ENCODE measurements around the gene RAPGEF2.

DNA sequence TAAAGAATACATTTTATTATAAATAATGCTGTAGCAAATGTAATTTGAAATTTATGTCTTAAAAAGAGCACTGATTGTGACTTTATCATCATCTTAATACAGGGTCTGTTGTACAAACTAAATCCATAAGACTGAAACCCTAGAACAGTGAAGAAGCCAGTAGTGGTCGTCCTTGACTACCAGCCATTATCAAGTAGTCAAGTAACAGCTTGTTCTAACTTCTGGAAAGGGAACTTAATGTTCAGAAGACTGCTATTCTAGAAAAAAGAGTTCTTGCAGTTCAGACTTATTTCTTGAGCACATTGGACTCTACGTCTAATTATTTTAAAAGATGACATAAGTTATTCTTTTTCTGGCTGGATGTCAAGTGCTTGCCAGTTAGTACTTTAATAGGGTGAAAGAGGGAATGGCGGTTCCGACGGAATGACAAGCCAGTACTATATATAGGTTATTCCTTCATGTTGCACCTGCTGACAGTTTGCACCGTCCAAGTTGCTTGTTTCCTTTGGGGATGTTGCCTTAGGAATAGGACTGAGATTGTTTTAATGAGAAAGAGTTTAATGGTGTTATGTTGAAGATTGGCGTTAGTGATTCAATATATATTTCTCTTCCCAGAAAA lies 109.9 kb downstream of the RAPGEF2 start:
- TF ChIP-seq, protein P1, sequence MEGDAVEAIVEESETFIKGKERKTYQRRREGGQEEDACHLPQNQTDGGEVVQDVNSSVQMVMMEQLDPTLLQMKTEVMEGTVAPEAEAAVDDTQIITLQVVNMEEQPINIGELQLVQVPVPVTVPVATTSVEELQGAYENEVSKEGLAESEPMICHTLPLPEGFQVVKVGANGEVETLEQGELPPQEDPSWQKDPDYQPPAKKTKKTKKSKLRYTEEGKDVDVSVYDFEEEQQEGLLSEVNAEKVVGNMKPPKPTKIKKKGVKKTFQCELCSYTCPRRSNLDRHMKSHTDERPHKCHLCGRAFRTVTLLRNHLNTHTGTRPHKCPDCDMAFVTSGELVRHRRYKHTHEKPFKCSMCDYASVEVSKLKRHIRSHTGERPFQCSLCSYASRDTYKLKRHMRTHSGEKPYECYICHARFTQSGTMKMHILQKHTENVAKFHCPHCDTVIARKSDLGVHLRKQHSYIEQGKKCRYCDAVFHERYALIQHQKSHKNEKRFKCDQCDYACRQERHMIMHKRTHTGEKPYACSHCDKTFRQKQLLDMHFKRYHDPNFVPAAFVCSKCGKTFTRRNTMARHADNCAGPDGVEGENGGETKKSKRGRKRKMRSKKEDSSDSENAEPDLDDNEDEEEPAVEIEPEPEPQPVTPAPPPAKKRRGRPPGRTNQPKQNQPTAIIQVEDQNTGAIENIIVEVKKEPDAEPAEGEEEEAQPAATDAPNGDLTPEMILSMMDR (IDR thresholded peaks at IDR 0.05) = no peak
- TF ChIP-seq POLR2A (IDR thresholded peaks at IDR 0.05) = no peak
